Myometrial cell (primary cell): ENCODE measurements around the gene FBXL16. TPM values are rescaled to one million over a fixed set of nuclear protein-coding genes. Genes with fewer than 3 reads are reported as not detected.

Experiments
- total RNA-seq: library from RNA; depleted of rRNA; stranded (reverse); fragments of >200 nt; gene quantifications from 2 replicates; pipeline ENCODE4 v1.2.3, GENCODE V29; 2015

The FBXL16 gene, protein sequence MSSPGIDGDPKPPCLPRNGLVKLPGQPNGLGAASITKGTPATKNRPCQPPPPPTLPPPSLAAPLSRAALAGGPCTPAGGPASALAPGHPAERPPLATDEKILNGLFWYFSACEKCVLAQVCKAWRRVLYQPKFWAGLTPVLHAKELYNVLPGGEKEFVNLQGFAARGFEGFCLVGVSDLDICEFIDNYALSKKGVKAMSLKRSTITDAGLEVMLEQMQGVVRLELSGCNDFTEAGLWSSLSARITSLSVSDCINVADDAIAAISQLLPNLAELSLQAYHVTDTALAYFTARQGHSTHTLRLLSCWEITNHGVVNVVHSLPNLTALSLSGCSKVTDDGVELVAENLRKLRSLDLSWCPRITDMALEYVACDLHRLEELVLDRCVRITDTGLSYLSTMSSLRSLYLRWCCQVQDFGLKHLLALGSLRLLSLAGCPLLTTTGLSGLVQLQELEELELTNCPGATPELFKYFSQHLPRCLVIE
- total RNA-seq = 0.53 and 1.2 TPM in 2 replicates

DNA sequence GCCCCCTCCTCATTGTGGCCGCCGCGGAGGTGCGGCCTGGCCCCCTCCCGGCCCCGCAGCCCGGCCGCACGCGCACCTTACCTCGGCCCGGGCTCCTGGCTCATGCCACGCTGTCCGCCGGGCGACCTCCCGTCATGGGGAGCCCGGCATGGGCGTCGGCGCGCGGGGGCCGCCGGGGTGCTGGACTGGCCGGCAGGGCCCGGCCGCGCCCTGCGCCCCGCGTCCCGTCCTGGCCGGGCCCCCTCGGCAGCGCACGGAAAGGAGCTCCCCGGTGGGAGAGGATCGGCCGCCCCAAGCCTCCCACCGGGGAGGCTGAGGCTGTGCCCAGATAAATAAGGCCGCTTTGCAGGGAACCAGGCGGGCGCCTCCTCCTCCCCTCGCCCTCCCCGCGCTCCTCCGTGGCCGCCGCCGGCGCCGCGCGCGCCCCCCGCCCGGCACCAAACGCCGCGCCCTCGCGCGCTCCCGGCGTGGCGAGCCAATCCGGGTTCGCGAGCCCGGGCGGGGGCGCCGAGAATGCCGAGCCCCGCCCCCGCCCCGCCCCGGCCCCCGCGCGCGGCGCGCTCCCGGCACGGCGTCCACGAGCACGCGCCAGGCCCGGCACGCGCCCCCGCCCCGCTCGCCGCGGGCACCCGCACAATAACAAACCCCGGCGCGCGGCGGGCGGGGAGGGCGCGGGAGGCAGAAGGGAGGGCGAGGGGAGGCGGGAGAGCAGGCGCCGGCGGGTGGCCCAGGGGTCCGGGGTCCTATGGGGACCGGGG lies at the start of gene FBXL16:
Gene FBXL16, minus strand, starts transcription at position 371 of the 758 bp plus-strand sequence. CDS start 8,396 bp downstream, outside the sequence.

DNA sequence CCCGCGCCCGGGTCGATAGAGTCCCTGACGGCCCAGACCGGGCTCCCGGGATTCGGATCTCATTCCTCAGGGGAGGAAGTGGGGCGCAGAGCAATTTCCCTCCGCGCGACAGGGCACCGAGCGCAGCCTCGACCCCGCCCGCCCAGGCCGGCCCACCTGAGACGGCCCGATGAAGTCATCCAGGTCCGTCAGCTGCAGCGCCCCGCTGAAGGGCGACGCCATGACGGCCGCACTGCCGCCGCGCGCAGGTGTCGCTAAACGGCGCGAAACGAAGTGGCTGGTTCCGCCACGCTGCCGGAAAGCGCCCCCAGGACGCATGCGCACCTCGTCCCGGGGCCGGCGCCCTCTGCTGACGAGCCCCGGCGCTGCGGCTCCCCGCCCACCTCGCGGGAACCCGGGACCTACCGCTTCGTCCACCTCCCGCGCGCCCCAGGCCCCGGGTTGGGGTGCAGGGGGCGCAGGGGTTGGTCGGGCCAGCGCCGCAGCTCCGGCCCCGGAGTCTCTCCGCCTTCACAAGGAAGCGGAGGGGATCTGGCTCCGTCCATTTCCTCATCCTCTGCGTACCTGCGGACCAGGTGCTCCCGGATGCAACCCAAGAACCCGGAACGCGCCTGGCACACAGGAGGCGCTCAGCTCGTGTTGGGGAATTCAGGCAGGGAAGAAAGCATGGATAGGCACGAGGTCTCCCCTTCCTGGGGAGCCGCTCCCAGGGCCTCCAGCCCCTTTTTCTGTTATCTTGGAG lies 35.3 kb upstream of the FBXL16 start, which contains the start of gene CIAO3:
Gene CIAO3, minus strand, starts transcription at position 234 of the 742 bp plus-strand sequence. Its CDS starts 12 bp downstream, at position 222.

DNA sequence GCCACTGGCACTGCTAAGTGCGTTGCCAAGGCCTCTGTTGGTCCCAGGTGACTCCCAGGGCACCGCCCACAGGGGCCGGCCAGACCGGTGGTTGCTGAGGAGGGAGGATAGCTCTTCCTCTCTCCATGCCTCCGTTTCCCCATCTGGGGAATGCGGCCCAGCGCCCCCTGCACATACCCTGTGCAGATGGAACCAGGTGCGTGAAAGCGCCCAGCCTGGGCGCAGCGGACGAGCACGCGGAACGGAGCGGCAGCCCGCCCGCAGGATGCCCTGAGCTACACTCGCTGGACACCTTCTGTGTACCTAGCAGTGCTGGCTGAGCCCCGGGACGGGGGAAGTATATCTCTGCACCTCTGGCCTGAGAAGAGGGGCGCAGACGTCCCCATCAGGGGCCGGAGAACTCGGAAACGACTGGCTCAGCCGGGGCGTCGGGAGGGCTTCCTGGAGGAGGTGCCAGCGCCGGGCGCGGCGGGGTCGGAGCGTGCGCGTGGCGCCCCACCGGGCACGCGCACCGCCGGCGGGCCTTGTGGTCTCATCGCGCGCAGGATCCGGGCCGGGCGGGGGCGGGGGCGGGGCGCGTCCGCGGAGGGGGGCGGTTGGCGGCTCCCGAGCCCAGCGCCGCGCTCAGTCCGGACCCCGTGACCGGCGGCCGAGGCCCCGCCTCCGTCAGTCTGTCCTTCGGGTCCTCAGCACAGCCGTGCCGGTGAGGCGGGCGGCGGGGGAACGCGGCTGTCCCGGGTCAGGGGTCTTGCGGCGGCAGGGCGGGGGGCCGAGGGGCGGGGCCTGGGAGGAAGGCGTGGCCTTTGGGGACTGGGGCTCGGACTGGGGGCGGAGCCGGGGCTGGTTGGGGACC lies 21.1 kb upstream of the FBXL16 start, which contains the start of the genes CCDC78 and HAGHL:
Gene CCDC78, minus strand, starts transcription at position 6 of the 853 bp plus-strand sequence. CDS start 76 bp downstream, outside the sequence.
Gene HAGHL, plus strand, starts transcription at position 669 of the 853 bp plus-strand sequence. CDS start 404 bp downstream, outside the sequence.

DNA sequence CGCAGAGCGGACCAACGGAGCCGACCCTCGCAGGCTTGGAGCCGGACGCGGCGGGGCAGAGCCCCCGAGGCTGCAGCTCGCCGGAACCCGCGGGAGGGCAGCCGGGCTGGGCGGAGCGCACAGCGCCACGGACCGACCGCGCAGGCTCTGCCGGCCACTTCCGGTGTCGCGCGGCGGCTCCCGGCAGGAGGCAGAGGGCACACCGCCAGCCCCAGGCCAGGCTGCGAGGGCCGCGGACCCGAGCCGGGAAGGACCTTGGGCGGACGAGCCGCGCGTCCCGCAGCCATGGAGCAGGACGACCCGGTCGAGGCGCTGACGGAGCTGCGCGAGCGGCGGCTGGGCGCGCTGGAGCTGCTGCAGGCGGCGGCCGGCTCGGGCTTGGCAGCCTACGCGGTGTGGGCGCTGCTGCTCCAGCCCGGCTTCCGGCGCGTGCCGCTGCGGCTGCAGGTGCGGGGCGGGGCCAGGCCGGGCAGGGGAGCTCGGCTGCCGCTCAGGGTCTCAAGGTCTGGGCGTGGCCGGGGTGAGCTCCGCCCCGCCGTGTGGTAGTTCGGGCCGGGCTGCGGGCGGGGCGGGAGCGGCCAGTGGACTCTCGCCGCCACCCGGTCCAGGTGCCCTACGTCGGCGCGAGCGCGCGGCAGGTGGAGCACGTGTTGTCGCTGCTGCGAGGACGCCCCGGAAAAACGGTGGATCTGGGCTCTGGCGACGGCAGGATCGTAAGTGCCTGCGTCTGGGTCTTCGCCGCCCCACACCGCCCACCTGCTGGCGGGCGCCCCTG lies 15.6 kb upstream of the FBXL16 start, which contains the start of gene ANTKMT:
Gene ANTKMT, plus strand, starts transcription at position 157 of the 775 bp plus-strand sequence. Its CDS starts 129 bp downstream, at position 286.

DNA sequence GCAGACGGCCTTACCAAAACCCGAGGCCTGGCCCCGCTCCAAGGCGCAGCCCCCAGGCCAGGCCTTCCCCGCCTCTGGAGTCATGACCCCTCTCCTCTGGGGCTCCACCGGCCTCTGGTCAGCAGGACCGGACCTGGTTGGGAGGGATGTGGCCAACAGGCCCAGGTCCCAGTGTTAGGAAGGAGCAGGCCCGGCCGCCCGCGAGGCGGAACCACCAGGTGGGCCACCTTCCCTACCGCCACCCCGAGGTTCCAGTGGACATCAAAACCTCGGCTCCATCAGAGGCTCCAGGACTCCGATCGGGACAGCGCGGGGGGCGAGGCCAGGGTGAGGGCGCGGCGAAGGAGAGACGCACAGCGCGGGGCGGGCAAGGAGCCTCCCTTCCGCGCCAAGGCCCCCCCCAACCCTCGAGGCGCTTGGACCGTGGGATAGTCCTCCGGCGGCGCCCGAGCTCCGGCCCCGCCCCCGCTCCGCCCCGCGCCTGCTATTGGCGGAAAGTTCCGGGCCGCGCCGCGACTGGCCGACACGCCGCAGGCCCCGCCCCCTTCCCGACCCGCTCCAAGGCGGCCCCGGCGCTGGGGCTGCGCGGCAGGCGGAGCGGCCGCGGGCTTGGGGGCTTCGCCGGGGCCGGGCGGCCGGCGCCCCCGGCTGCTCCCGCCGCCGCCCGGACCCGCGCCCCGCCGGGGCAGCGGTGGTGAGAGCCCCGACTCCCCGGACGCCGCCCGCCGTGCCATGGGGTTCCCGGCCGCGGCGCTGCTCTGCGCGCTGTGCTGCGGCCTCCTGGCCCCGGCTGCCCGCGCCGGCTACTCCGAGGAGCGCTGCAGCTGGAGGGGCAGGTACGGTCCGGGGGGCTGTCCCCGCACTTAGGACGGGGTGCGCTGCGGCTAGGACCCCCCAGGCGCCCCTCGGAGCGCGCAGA lies 9.2 kb upstream of the FBXL16 start, which contains the start of gene METRN:
Gene METRN, plus strand, starts transcription at position 561 of the 919 bp plus-strand sequence. Its CDS starts 172 bp downstream, at position 733.

DNA sequence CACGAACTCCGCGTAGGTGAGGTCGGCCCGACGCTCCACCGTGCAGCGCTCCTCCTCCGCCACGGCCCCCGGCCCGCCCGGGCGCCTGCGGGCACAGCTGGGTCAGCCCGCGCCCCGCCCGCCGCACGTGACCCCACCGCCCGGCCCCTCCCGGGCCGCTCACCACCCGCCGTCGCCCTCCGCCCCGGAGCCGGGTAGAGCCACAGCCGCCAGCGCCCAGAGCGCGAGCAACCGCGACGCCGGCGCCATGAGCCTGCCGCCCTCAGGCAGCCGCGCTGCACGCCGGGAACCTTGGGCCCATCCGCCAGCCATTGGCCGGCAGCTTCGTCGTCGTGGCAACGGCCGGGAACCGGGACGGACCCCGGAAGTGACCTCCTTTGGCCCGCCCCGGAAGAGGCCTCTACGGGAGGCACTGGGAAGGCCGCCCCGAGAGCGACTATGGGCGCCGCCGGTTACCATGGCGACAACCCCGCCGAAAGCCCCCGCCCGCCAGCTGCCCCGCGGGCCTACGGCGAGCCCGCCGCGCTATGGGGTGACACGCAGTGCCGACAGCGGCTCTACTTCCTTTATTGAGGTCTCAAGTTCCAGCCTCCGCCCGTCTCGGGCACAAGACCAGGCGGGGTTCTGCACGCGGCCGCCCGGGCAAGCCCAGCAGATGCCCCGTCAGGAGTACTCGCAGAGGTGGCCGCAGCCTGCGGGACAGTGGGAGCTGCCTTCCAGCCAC lies 21.4 kb downstream of the FBXL16 start, which contains the start of gene JMJD8:
Gene JMJD8, minus strand, starts transcription at position 264 of the 724 bp plus-strand sequence. Its CDS starts 15 bp downstream, at position 249.

DNA sequence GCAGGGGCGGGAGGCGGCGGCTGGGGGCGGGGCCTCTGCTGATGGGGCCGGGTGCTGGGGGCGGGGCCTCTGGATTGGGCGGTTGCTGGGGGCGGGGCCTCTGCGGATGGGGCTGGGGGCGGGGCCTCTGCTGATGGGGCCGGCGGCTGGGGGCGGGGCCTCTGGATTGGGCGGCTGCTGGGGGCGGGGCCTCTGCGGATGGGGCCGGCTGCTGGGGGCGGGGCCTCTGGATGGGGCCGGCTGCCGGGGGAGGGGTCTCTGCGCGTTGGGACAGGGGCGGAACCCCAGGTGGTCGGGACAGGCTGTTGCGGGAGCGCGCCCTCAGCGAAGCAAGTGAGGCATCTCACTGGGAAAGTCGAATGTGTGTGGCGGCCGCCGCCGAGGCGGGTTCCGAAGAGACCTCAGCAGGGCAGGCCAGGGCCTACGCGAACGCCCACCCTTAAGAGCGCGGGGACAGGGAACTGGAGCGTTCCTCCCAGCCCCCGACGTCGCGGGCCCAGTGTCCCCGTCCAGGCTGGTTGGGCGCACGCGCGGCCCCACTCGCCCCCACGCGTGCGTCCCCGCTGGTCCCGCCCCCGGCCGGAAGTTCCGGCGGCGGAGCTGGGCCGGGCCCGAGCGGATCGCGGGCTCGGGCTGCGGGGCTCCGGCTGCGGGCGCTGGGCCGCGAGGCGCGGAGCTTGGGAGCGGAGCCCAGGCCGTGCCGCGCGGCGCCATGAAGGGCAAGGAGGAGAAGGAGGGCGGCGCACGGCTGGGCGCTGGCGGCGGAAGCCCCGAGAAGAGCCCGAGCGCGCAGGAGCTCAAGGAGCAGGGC lies 25.6 kb downstream of the FBXL16 start, which contains the start of gene STUB1:
Gene STUB1, plus strand, starts transcription at position 597 of the 811 bp plus-strand sequence. Its CDS starts 116 bp downstream, at position 713.

DNA sequence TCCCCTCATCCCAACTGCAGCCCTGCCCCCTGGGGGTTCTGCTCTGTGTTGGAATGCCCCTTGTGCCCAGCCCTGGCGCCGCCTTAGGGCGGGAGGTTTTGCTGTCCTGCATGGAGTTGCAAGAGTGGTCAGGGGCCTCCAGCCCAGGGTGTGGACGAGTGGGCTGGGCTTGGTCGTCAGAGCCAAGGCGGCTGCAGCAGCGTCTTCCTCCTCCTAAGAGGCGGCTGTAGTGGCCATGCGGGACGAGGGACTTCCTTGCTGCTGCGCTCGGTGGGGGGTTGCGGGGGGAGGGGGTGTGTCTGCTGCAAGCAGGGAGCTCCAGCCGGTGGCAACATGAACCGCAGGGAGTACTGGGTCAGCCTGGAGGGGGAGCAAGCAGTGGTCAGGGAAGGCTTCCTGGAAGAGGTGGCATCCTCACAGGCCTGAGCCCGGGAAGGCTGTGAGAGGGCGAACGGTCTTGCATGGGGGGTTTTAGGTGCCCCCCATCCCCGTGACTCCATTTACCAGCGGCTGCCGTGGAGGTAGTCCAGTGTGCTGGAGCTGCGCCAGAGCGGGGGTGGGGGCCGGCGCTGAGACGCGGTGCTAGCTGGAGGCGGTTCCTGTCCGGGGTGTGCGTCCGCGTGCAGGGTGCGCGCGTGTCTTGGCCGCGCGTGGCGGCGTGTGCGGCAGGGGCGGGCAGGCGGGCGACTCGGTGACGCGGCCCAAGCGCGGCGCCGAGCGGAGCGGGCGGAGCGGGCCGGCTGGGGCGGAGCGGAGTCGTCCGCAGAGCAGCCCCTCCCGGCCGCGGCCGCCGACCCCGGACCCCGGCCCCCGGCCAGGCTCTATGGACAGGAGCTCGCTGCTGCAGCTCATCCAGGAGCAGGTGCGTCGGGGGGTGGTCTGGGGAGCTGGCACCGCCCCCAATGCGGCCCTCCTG lies 30.4 kb downstream of the FBXL16 start, which contains the start of gene RHBDL1:
Gene RHBDL1, plus strand, starts transcription at position 704 of the 916 bp plus-strand sequence. Its CDS starts 120 bp downstream, at position 824.

DNA sequence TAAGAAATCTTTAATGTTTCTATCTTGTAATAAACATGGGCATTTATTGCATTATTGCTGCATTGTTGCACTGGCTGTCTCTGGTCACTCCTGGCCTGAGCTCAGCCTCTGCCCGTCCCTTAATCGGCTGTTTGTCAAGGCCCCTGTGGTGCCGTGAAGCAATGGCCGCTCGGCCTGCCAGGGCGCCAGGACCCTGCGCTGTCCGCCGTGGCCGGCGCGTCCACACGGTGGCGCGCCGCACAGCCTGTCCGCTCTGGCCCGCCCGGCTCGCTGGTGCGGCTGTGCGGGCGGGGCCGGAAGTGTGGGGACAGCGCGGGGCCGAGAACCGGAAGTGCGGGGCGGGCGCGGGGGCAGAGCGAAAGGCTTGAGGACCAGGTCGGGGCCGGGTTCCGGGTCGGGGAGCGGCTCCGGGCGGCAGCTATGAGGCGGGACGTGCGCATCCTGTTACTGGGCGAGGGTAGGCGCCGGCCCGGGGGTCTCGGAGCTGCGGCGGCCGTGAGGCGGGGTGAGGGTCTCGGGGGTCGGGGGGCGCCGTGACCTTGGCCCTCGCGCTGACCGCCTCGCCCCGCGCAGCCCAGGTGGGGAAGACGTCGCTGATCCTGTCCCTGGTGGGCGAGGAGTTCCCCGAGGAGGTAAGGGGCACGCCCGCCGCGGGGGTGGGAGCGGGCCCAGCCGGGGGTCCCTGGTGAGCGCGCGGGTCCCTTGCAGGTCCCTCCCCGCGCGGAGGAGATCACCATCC lies 37.7 kb downstream of the FBXL16 start, which contains the start of gene RHOT2:
Gene RHOT2, plus strand, starts transcription at position 353 of the 739 bp plus-strand sequence. Its CDS starts 68 bp downstream, at position 421.

DNA sequence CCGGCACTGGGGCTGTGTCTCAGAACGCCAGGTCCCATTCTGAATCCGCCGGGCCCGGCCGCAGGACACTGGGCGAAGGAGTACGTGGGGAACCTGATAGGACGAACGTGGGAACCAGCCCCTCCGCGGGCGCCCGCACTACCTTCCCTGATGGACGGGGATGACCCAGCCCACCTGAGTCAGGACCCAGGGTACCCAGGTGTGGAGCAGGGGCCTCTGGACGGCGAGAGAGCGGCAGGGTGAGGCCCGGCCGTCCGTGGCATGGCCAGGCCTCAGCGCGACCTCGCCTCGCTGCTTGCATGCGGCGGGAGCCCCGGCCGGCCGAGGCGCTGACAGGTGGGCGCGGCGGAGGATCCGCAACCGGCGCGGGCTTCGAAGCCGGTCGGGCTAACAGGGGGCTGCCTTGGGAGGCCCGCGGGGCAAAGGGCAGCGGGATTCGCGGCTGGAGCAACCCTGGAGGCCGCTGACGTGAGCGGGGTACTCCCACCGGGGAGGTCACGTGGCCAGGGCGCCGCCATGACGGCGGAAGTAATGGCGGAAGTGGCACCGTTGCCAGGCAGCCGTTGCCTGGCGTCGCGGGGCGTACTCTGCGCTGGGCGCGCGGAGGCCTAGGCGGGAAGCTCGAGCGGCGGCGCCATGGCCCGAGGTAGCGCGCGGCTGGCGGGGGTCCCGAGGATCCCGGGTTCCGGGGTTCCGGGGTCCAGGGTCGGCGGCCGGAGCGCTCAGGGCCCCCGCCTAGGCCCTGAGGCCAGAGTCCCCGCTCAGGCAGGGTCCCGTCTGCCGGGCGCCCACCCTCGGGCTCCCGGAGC lies 56.6 kb downstream of the FBXL16 start, which contains the start of gene WDR90:
Gene WDR90, plus strand, starts transcription at position 585 of the 809 bp plus-strand sequence. Its CDS starts 52 bp downstream, at position 637.

